ENCODE data around the gene TTBK1.
"Not testable (repeated sequence)": the region's sequence is repeated elsewhere in the genome, so short reads cannot be mapped to it uniquely, and the experiment has no call there.

Gene TTBK1

GRCh38 chr6:43290339-43290904 lies 47.1 kb downstream of the TTBK1 start:
- DNase-seq: no peak

DNA sequence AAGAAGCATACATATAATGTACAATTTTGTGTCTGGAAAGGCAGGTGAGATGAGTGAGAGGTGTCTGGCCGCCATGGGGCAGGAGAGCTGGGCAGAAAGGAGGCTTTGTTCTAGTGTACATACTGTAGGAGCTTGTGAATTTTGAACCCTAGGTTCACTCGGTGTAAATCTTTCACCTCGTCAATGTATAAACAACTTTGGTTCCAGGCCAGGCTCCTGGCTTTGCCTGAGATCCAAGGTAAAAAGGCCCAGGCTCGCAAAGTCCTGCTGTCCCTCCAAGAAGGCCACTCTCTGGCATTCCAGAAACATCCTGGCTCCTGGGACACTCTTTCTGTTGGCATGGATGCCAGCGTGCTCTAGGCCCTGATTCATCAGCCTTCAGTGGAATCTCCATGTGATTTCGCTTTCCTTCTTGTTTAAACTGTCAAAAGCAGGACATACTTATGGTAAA lies 47.6 kb downstream of the TTBK1 start:
- DNase-seq: no peak

DNA sequence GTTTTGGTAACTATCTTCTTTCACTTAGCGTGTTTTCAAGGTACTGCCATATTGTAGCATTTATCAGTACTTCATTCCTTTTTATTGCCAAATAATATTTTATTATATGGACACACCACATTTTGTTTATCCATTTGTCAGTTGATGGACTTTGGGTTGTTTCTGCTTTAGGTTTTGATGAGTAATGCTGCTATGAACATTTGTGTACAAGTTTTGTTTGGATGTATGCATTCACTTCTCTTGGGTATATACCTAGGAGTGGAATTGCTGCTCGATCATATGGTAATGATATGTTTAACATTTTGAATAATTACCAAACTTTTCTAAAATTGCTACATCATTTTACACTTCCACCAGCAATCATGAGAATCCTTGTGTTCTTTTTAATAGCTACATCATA lies 48.4 kb downstream of the TTBK1 start:
- DNase-seq: no peak

DNA sequence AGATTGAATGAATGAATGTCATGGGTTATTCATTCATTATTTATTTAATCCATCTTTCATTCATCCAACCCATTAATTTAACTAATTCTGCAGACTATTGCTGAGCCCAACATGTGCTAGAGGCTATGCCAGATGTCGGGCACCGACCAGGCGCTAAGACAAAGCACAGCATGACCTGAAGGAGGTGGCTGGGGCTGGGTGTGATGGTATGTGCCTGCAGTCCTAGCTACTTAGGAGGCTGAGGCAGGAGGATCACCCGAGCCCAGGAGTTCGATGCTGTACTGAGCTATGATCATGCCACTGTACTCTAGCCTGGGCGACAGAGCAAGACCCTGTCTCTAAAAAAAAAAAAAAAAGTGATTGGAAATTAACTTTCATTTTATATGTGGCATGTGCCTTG lies 49.1 kb downstream of the TTBK1 start:
- no peak for DNase-seq

GRCh38 chr6:43292763-43293318 lies 49.6 kb downstream of the TTBK1 start:
- DNase-seq: no peak

- no peak for DNase-seq
Measured at GRCh38 chr6:43293698-43294097, 50.4 kb downstream of the TTBK1 start.

- DNase-seq: no peak
Measured at GRCh38 chr6:43294536-43294935, 51.3 kb downstream of the TTBK1 start.

DNA sequence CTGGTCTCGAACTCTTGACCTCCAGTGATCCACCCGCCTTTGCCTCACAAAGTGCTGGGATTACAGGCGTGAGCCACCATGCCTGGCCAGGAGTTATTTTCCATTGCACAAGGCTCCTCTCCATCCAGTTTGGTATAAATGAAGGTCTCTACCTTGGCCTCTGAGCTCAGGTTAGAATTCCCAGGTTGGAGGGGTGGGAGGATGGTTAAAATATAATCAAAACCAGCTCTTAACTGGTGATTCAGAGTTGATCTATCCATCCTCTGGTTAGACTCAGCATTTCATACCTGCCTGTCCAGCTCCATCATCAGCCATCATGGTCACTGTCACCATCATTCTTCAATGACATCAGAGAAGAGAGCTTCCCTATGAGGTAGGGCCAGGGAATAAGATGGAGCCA lies 52.2 kb downstream of the TTBK1 start:
- no peak for DNase-seq

DNA sequence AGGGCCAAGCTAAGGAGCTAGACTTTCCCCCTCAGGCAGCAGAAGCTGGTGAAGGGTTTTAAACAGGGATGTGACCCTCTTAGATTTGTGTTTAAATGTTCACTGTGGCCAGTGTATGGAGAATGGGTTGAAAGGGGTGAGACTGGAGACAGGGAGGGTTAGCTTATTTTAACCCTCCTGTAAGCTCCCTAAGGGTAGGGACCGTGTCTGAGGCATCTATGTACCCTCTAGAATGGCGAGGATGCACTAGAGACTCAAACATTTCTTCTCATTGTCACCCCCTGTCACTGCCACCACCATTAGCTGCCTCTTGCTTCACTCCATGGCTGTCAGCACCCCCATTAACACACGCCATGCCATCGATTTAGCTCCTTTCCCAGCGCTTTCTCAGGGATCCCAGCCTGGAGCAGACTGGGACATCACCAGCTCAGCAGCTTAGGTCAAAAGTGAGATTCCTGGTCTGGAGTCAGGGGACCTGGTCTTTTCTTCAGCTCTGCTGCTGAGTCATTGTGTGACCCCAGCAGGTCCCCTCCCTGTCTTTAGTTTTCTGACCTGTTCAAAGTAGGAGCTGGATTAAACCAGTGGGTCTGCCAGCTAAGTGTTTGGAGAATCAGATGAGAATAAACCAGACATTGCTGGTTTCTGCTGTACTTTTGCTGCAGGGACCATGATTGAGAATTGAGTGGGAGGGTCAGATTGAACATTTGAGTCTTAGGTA lies 53.7 kb downstream of the TTBK1 start:
- no peak for DNase-seq

GRCh38 chr6:43297644-43298564 lies 54.6 kb downstream of the TTBK1 start, which contains the start of gene SLC22A7:
TSS of gene SLC22A7 (plus strand) at chr6:43298260. CDS start at chr6:43298359, 99 bp downstream.
- no peak for DNase-seq

- no peak for DNase-seq
Measured at GRCh38 chr6:43298565-43299337, 55.5 kb downstream of the TTBK1 start.

DNA sequence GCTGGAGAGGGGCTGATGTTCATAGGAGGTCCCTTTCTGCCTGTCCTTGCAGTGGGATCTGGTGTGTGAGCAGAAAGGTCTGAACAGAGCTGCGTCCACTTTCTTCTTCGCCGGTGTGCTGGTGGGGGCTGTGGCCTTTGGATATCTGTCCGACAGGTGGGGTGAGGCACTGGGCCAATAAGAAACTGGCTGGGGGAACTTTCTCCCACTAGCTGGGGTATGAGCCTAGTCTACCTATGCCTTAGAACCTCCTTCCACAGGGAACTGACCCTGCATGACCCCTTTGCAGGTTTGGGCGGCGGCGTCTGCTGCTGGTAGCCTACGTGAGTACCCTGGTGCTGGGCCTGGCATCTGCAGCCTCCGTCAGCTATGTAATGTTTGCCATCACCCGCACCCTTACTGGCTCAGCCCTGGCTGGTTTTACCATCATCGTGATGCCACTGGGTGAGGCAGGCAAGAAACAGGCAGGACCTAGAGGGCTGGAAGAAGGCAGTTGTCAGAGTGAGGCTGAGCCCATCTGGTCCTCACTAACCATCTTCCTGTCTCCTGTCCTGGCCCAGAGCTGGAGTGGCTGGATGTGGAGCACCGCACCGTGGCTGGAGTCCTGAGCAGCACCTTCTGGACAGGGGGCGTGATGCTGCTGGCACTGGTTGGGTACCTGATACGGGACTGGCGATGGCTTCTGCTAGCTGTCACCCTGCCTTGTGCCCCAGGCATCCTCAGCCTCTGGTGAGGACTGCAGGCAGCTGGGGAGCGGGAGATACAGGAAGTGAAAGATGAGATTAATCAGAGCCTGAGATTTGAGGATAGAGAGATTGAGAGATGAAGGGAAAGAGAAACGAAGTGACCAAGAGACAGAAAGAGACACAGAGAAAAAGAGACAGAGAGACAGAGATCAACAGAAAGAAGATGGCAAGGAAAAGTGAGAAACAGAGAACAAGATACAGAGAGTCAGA lies 56.3 kb downstream of the TTBK1 start:
- DNase-seq: no peak

DNA sequence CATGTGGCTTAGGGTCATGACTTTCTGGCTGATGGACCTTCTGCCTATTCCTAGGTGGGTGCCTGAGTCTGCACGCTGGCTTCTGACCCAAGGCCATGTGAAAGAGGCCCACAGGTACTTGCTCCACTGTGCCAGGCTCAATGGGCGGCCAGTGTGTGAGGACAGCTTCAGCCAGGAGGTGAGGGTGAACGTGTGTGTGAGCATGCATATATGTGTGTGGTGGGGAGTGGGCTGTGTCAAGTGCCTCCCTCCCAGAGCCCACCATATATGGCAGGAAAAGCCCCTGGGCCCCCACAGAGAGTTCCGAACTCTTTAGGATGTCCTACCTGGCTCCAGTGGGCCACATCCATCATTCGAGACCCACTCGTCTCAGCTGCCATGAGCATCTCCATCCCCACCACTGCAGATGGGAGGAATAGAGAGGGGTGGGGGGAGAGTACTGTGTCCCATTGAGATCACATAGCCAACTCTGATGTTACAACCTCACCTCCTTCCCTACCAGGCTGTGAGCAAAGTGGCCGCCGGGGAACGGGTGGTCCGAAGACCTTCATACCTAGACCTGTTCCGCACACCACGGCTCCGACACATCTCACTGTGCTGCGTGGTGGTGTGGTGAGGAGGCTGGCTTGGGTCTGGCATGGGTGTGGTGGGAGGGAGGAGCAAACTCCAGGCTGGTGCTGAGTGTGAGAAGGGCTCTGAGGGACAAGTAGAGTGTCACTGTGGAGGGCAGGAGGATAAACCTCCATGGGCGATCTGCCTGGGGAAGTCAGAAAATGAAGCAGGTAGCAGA lies 58.0 kb downstream of the TTBK1 start:
- no peak for DNase-seq

DNA sequence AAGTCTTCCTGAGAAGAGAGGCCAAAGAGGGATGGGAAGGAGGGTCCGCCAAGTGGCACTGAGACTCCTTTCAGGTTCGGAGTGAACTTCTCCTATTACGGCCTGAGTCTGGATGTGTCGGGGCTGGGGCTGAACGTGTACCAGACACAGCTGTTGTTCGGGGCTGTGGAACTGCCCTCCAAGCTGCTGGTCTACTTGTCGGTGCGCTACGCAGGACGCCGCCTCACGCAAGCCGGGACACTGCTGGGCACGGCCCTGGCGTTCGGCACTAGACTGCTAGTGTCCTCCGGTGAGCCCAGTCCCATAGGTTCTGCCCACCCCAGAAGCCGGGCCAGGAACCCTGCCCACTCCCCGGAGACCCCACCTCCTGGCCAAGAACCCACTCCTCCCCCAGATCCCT lies 58.8 kb downstream of the TTBK1 start:
- DNase-seq: no peak

GRCh38 chr6:43303006-43303405 lies 59.7 kb downstream of the TTBK1 start:
- not testable (repeated sequence) for DNase-seq

- no peak for DNase-seq
Measured at GRCh38 chr6:43303751-43304331, 60.6 kb downstream of the TTBK1 start.

DNA sequence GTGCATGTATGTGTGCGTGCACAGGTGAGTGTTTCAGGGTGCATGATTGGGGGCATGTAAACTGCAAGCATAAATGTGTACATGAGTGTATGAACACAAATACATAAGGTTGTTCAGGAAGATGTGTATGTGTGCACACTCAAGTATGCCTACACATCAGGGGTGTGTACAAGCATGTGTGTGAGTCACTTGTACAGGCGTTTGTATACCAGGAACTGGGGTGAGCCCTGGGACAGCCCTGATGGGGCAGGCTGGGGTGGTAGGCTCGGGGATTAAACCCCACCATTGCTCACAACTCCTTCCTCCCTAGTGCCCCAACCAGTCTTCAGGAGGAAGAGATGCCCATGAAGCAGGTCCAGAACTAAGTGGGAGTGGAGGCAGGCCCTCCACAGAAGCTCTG lies 61.1 kb downstream of the TTBK1 start:
- DNase-seq: no peak

DNA sequence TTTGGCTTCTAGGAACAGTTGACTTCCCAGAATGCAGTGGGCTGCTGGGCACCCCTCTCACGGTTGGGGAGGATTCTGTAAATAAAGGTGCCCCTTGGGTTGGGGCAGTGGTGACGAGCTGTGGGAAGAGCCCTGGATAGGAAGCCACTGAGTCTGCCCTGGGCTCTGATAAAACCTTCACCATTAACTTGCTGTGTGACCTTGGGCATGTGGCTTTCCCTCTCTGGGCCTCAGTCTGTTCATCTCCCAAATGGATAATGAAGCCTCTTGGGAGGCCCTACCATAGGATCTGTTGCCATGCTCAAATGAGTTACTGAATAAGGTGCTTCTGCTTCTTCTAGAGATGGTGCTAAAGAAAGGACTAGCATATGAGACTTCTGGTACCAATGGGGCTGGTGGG lies 61.6 kb downstream of the TTBK1 start:
- no peak for DNase-seq

- no peak for DNase-seq
Measured at GRCh38 chr6:43306086-43306485, 62.8 kb downstream of the TTBK1 start.

DNA sequence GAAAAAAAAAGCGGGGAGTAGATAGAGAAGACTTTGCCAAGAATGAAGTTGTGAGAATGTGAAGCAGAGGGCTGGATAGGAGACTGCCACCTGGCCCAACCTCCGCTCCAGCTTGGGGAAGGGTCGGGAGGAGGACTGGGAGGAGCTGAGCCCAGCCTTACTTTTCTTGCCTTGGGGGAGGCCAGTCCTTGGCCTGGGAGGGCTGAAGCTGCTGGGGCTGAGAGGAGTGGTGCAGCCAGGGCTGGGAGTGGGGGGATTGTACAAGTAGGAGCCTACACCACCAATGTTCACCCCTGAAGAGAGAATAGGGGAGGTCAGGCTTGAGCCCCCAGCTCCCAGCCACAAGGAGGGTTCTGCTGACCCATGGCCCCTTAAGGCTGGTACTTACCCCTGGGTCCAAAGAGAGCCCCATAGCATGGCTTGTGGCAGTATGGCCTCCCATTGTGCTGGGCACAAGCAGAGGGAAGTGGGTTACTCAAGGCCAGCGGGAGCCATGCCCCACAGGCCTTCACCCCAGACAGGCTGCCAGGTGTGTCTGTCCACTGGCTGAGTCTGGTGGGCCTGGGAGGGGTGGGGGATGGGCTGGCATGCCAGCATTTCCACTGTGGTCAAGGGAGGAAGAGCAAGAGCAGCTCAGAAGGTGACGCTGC lies 64.3 kb downstream of the TTBK1 start:
- no peak for DNase-seq
